Stimulated activated CD8-positive, alpha-beta memory T cell treated with anti-CD3 and anti-CD28 coated beads, Interleukin-15, amount 100 ng/mL, for 48 hours (primary cell): ENCODE measurements around the gene SPATC1L.

Experiments used
- DNase-seq, 2 donors: peaks; one replicate each; pipeline ENCODE4 v3.0.0-alpha.2; 2020; ENCODE audit warnings: low read depth in 2 of 2

SPATC1L gene

GRCh38 chr21:46161633-46162592 lies 22.3 kb downstream of the SPATC1L start:
- no peak for DNase-seq

DNA sequence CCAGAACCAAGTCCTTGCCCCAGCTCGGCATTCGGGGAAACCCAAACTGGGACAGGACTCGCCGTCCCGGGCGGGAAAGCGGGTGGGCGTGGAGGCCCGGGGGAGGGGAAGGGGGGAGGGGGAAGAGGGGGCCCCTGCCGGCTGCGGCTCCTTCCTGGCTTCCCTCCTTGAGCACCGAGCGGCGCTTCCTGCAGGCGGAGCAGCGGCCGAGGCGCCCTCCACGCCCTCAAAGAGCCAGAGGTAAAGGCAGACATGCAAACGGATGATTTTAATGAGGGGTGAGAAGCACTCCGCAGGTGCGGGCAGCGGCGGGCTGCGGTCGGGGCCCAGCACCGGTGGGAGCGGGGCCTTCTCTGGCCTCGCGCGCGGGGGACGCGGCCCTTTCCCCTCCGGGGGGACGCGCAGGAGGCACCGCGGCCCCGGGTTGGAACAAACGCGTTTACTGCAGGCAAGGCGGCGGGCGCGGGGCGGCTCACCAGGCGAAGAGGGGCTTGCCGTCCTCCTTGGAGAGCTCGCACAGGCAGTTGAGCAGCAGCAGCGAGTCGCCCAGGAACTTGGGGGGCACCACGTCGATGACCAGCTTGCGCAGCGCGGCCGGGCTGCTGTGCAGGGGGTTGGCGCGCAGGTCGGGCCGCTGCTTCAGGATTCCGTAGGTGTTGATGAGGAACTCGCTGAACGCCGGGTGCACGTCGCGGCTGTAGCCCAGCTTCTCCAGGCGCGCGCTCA lies 23.2 kb downstream of the SPATC1L start:
- no peak for DNase-seq

GRCh38 chr21:46160657-46160906 lies 23.7 kb downstream of the SPATC1L start:
- DNase-seq, result no peak

- DNase-seq, result no peak
These were observed 24.2 kb downstream of the SPATC1L start for GRCh38 chr21:46159841-46160656.

DNA sequence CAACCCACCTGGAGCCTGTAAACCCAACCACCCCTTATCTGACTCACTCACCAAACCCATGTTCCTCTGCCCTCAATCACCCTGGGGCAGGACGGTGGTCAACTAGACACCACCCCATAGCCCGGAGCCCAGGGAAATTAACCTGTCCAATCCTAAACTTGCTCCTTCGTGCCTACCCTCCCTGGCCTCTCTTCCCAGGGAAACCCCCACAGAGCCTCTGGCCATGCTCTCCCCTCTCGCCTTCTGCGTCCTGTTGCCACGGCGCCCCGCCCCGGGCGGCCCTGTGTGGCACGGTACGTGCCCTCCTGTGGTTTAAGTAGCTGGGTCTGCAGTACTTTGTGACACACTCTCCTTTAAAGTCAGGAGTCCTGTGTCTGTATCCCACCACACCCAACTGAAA lies 24.9 kb downstream of the SPATC1L start:
- DNase-seq, result no peak

- DNase-seq, result no peak
These were observed 25.5 kb downstream of the SPATC1L start for GRCh38 chr21:46158666-46159300.

DNA sequence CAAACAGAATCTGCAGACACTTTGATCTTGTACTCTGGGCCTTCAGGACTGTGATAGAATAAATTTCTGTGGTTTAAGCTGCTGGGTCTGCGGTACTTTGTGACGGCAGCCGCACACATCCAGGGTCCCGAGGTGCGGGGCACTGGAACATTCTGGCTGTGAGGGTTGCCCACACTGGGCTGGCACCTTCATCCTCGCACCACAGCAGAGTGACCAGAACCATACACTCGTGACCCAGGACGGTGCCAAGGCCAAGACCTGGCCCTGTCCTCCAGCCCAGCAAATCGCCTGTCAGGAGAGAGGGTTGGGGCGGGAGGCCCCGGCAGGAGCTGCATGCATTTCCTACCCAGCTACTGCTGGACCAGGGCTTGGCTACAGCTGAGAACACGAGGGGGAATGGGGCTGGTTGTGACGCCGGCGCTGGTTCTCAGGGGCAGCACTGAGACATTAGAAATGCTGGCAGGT lies 26.2 kb downstream of the SPATC1L start:
- no peak for DNase-seq

- DNase-seq, result no peak
These were observed 26.8 kb downstream of the SPATC1L start for GRCh38 chr21:46157396-46157986.

DNA sequence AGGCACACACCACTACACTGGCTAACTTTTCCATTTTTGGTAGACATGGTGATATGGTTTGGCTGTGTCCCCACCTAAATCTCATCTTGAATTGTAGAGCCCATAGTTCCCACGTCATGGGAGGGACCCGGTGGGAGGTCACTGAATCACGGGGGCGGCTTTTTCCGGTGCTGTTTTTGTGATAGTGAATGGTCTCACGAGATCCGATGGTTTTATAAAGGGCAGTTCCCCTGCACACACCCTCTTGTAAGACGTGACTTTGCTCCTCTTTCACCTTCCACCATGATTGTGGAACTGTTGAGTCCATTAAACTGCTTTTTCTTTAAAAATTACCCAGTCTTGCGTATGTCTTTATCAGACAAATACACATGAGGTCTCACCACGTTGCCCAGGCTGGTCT lies 27.6 kb downstream of the SPATC1L start:
- no peak for DNase-seq

DNA sequence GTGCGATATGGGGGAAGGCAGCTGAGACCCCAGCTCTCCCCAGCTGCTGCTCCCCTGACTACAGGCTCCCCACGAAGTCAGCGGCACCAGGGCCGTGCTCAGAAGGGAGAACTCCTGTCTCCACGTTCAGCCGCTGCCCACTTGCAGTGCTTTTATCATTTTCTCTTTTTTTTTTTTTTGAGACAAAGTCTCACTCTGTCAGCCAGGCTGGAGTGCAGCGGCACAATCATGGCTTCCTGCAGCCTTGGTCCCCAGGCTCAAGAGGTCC lies 27.9 kb downstream of the SPATC1L start:
- DNase-seq, result no peak

DNA sequence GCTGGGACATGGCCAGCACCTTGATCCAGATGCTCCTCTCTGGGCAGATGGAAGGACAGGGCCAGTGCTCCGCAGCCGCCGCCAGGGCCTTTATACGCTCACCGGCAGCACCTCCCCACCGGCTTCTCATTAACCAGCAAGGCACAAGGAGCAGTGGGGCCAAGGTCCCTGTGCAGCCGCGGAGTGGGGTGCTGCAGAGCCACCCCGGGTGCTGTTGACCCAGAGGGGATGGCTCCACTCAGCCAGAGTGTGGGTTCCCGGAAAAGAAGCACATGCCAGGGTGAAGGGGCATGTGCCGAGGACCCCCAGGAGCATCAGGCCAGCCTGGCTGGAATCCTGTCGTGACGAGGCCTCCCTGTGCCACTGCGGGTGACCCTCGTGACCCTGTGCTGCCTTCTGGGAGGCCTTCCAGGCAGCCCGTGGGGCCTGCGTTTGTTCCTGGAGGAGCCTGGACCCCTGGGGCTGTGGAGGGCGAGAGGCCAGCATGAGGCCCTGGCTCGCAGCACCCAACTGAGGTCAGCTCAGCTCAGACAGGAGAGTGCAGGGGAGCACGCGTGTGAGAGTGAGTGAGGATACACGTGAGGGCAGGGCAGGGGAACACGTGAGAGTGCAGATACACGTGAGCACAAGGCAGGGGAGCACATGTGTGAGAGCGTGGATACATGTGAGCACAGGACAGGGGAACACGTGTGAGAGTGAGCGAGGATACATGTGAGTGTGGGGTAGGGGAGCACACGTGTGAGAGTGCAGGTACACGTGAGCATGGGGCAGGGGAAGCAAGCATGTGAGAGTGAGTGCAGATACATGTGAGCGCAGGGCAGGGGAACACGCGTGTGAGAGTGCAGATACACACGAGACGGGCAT lies 28.5 kb downstream of the SPATC1L start, which contains the start of gene FTCD:
Gene FTCD, minus strand, starts transcription at position 66 of the 864 bp plus-strand sequence. Its CDS starts 56 bp downstream, at position 10.
- DNase-seq, result no peak

DNA sequence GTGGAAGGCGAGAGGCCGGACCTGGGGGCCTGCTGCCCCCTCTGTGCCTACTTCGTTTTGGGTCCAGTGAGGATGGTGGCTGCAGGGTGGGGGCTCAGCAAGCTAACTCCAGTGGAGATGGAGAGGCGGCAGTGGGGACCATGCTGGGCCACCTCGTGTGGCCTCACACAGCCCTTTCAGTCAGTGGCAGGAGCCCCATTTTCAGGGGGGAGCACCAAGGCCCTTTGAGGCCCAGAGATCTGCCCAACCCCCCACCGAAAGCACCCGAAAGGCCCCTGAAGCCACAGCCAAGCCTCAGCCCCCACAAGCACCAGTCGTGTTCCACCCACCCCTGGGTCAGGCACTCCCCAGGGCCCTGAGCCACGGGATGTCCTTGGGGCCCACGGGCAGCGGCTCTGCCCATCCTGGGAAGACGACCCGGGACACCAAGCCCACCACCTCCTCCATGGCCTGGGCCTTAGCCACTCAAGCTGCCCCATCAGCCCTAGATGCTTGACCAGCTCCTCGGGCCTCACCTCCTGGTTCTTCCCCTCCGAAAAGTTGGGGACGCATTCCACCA lies 29.2 kb downstream of the SPATC1L start:
- no peak for DNase-seq

DNA sequence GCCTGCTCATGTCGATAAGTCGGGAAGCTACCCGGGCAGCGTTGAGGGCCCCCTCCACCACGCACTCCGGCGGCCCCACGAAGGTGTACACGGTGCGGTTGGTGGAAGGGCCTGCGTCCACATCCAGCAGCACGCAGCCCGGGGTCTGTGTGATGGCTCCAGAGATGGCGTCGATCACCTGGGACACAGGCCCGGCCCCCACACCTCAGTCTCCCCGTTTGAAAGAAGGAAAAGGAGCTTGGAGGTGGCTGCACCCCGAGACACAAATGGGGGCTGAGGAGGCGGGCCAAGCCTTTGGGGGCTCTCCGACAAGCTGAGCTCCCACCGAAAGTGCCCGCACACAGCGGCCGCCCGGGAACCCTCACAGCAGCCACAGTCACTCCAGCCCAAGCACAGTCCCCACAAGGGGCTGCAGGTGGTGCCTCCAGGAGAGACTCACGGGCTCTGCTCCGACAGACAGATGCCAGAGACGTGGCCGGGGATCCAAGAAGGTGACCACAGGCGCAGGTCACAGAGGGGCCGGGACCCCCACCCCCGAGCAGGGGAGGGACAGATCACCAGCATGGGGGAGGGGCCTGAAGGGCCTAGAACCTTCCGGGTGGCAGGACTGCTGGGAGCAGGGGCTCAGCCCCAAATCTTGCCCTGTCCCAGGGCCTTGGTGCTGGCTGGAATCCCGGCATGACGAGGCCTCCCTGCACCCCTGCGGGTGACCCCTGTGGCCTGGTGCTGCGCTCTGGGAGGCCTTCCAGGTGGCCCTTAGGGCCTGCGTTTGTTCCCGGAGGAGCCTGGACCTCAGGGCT lies 29.9 kb downstream of the SPATC1L start:
- no peak for DNase-seq

DNA sequence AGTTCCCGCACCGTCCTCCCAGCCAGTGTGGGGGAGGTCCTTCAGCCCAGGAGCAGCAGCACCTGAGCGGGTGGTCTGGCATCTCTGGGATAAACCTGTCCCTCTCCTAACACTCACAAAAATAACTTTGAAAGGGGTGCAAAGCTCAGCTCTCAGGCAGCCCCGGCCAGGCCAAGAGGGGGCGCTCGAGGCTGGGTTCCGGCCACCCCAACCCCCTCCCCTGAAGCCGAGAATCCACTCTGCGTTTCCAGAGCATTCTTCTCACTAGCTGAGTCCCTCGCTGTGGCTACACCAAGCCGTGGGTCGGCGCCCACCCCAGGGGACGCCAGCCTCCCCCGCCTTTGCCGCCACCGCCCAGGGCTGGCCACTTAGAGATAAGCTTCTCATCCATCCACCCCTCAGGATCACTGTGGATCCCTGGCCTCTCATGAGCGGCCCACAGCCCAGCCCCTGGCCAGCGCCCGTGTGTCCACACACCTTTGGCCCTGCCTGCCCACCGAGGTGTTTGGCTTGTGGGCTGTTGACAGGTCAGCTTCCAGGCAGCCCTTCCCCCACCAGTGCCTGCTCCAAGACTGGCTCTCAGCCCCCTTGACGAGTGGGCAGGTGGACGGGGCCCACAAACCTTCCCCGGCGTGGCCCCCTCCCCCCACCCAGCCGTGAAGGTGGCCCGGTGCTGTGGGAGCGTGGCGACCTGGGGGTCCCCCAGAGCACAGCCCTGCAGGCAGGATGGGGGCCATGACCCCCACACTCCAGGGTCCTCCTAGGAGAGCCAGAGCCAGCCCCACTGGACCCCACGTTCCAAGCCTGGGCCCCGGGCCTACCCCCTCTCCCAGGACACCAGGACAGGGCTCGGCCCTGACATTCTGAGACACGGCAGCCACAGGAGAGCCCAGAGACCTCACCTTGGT lies 30.8 kb downstream of the SPATC1L start:
- peak in 1 of 2 donors; percentile 42 for DNase-seq

GRCh38 chr21:46152927-46153246 lies 31.4 kb downstream of the SPATC1L start:
- DNase-seq, result no peak

- DNase-seq, result no peak
These were observed 32.0 kb downstream of the SPATC1L start for GRCh38 chr21:46151989-46152926.

DNA sequence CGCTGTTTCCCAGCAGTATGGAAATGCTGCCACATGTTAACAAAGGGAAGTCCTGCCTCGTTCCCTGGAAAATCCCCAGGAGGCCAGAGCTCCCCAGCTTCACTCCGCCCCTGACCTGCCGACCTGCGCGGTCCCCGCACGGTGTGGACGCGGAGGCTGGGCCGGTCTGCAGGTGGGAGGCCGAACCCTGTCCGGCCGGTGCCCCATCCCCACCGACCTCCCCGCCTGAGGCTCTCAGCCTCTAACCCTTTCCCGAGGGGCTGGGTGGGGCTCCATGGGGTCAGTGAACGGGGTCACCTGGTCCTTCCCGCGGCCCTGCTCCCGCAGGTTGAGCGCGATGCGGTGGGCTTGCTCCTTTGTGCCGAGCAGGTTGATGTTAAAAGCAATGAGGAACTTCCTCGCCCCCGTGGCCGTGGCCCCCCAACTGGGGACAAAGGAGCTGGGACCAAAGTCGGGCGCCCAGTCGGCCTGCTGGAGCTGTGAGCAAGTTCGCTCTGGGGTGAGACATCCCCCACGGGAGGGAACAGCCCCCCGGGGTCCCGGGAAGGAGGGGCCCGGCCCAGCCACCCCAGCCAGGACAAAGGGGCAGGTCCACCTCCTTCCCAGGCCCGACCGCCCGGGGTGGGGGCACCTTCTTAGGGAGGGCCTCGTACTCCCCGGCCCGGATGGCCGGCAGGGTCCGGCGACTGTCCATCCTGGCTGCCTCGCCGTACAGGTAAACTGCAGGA lies 32.8 kb downstream of the SPATC1L start:
- no peak for DNase-seq
